Measurements from ENCODE around the gene SLC35G6.

SLC35G6 gene

DNA sequence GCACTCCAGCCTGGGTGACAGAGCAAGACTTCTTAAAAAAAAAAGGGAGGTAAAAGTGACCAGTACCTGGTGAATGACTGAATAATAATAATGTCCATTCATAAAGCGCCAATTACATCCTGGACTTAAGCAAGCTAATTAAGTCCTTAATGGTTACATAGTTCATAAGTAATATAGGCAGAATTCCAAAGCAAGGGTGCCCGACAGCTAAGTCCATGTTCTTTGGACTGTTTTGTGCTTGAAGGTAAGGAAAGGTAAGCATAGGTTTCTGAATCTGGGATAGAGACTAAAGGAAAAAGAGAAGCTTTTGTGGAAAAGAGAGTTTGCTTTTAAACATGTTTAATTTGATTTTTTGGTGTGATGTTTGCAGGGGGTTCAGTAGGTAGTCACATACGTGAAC, 12.7 kb downstream of the SLC35G6 start:
- H3K4me3 ChIP-seq (ENCODE audit: low read depth, low read length): no peak overlapping the region
- TF ChIP-seq, protein P1, sequence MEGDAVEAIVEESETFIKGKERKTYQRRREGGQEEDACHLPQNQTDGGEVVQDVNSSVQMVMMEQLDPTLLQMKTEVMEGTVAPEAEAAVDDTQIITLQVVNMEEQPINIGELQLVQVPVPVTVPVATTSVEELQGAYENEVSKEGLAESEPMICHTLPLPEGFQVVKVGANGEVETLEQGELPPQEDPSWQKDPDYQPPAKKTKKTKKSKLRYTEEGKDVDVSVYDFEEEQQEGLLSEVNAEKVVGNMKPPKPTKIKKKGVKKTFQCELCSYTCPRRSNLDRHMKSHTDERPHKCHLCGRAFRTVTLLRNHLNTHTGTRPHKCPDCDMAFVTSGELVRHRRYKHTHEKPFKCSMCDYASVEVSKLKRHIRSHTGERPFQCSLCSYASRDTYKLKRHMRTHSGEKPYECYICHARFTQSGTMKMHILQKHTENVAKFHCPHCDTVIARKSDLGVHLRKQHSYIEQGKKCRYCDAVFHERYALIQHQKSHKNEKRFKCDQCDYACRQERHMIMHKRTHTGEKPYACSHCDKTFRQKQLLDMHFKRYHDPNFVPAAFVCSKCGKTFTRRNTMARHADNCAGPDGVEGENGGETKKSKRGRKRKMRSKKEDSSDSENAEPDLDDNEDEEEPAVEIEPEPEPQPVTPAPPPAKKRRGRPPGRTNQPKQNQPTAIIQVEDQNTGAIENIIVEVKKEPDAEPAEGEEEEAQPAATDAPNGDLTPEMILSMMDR (IDR thresholded peaks at IDR 0.05; ENCODE audit: low read depth, low read length, missing control alignments): no peak
- DNase-seq (ENCODE audit: low read depth): no peak

GRCh38 chr17:7495906-7496434, 14.7 kb downstream of the SLC35G6 start:
- TF ChIP-seq, protein P1 (IDR thresholded peaks at IDR 0.05; ENCODE audit: low read depth, low read length, missing control alignments): no peak
- H3K4me3 ChIP-seq (ENCODE audit: low read depth, low read length): no peak overlapping the region
- no peak for DNase-seq (ENCODE audit: low read depth)

DNA sequence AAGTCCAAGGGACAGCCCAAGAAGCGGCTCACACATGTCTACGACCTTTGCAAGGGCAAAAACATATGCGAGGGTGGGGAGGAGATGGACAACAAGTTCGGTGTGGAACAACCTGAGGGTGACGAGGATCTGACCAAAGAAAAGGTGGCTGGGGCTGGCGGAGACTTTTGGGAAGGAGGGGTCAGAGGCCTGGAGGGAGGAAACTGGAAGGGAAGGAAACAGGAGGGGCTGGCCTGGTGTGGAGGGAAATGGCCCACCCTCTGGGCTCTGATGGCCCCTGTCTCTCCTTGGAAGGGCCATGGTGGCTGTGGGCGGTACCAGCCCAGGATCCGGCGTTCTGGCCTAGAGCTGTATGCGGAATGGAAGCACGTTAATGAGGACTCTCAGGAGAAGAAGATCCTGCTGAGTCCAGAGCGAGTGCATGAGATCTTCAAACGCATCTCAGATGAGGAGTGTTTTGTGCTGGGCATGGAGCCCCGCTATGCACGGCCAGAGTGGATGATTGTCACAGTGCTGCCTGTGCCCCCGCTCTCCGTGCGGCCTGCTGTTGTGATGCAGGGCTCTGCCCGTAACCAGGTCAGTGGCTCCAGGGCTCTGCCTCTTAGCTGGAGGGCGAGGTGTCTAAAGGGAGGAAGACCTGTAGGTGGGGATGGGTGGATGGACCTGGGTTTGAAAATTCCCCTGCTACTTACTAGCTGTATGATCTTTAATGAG, 15.4 kb downstream of the SLC35G6 start:
- TF ChIP-seq, protein P1 (IDR thresholded peaks at IDR 0.05; ENCODE audit: low read depth, low read length, missing control alignments): no peak

DNA sequence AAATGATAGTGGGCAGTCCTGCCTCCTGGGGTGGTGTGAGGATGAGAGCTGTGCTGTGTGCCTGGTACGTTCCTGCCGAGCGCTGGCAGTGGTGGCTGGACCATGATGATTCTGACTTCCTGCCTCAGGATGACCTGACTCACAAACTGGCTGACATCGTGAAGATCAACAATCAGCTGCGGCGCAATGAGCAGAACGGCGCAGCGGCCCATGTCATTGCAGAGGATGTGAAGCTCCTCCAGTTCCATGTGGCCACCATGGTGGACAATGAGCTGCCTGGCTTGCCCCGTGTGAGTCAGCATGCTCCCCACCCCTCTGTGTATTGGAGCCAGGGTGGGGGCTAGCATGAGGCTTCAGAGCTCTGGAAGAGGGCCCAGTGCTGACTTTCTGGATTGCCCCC, 16.0 kb downstream of the SLC35G6 start:
- no peak overlapping the region for H3K4me3 ChIP-seq (ENCODE audit: low read depth, low read length)
- no peak for DNase-seq (ENCODE audit: low read depth)

More for the DNA sequence above, 15.4 kb downstream of the SLC35G6 start:
- no peak for DNase-seq (ENCODE audit: low read depth)
- no peak overlapping the region for H3K4me3 ChIP-seq (ENCODE audit: low read depth, low read length)

GRCh38 chr17:7497636-7498035, 16.4 kb downstream of the SLC35G6 start:
- TF ChIP-seq, protein P1 (IDR thresholded peaks at IDR 0.05; ENCODE audit: low read depth, low read length, missing control alignments): no peak
- no peak overlapping the region for H3K4me3 ChIP-seq (ENCODE audit: low read depth, low read length)
- no peak for DNase-seq (ENCODE audit: low read depth)

More for the DNA sequence above, 16.0 kb downstream of the SLC35G6 start:
- TF ChIP-seq, protein P1 (IDR thresholded peaks at IDR 0.05; ENCODE audit: low read depth, low read length, missing control alignments): no peak

DNA sequence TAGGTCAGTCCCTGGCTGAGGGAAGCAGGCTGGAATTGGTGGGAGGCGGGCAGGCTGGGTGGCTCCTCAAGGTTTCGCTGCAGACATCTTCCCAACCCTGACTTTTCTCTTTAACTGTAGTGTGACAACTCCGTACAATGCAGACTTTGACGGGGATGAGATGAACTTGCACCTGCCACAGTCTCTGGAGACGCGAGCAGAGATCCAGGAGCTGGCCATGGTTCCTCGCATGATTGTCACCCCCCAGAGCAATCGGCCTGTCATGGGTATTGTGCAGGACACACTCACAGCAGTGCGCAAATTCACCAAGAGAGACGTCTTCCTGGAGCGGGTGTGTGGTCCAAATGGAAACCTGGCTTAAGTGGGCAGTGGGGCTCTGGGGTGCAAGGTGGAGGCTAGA, 17.9 kb downstream of the SLC35G6 start:
- no peak overlapping the region for H3K4me3 ChIP-seq (ENCODE audit: low read depth, low read length)
- TF ChIP-seq, protein P1 (IDR thresholded peaks at IDR 0.05; ENCODE audit: low read depth, low read length, missing control alignments): no peak
- no peak for DNase-seq (ENCODE audit: low read depth)

GRCh38 chr17:7501729-7502128, 20.5 kb downstream of the SLC35G6 start:
- no peak overlapping the region for H3K4me3 ChIP-seq (ENCODE audit: low read depth, low read length)
- TF ChIP-seq, protein P1 (IDR thresholded peaks at IDR 0.05; ENCODE audit: low read depth, low read length, missing control alignments): no peak
- DNase-seq (ENCODE audit: low read depth): no peak
